HepG2 (cell line): ENCODE data around the gene RAB14. TPM values are rescaled to one million over a fixed set of nuclear protein-coding genes. Genes with fewer than 3 reads are reported as not detected.

Experiments
- AKAP8 ChIP-seq: sonication (generic); formaldehyde crosslinking; IDR thresholded peaks from 2 replicates; pipeline ENCODE4 v1.5.1; 2020; ENCODE audit warnings: mild to moderate bottlenecking, missing genetic modification reagents
- ELF3 ChIP-seq: IDR thresholded peaks from 2 replicates; pipeline ENCODE4 v1.6.1; 2016; ENCODE audit warnings: missing genetic modification reagents, missing compliant biosample characterization
- EP300 ChIP-seq, 3 experiments: sonication (generic) in 1 of 3; formaldehyde crosslinking in 1 of 3; IDR thresholded peaks; 2 replicates each; pipeline versions ENCODE4 v1.5.1 to v1.6.1; 2011 to 2020; ENCODE audit warnings: low read depth in 2 of 3, low read length in 2 of 3, borderline replicate concordance in 1 of 3, improper control_type of control experiment in 1 of 3, mild to moderate bottlenecking in 1 of 3, missing genetic modification reagents in 1 of 3, moderate library complexity in 1 of 3
- FOSL2 ChIP-seq: sonication (generic); formaldehyde crosslinking; IDR thresholded peaks from 2 replicates; pipeline ENCODE4 v1.4.0; 2020; ENCODE audit warnings: missing genetic modification reagents
- FOXA3 ChIP-seq: IDR thresholded peaks from 2 replicates; pipeline ENCODE4 v1.6.1; 2016; ENCODE audit warnings: missing genetic modification reagents, missing compliant biosample characterization
- GZF1 ChIP-seq: sonication (generic); formaldehyde crosslinking; IDR thresholded peaks from 2 replicates; pipeline ENCODE4 v1.5.1; 2020; ENCODE audit warnings: mild to moderate bottlenecking, missing genetic modification reagents
- HDAC2 ChIP-seq: sonication (generic); formaldehyde crosslinking; IDR thresholded peaks from 2 replicates; pipeline ENCODE4 v1.4.0; 2020; ENCODE audit warnings: missing genetic modification reagents
- MEIS1 ChIP-seq: sonication (generic); formaldehyde crosslinking; IDR thresholded peaks from 2 replicates; pipeline ENCODE4 v1.9.0; 2021; ENCODE audit warnings: mild to moderate bottlenecking, missing genetic modification reagents, moderate library complexity, borderline replicate concordance
- NFRKB ChIP-seq: fragments of 450-650 bp; IDR thresholded peaks from 2 replicates; pipeline ENCODE4 v1.6.1; 2017
- POGZ ChIP-seq: sonication (generic); formaldehyde crosslinking; IDR thresholded peaks from 2 replicates; pipeline ENCODE4 v1.4.0; 2020; ENCODE audit warnings: mild to moderate bottlenecking, missing genetic modification reagents
- RARA ChIP-seq: IDR thresholded peaks from 2 replicates; pipeline ENCODE4 v1.6.1; 2016; ENCODE audit warnings: missing genetic modification reagents, missing compliant biosample characterization
- RXRB ChIP-seq: IDR thresholded peaks from 2 replicates; pipeline ENCODE4 v1.6.1; 2016; ENCODE audit warnings: borderline replicate concordance, missing genetic modification reagents, missing compliant biosample characterization
- SMYD3 ChIP-seq: sonication (generic); formaldehyde crosslinking; IDR thresholded peaks from 2 replicates; pipeline ENCODE4 v1.8.1; 2023; ENCODE audit warnings: mild to moderate bottlenecking, missing genetic modification reagents
- SNAPC4 ChIP-seq: sonication (generic); formaldehyde crosslinking; IDR thresholded peaks from 2 replicates; pipeline ENCODE4 v1.4.0; 2020; ENCODE audit warnings: mild to moderate bottlenecking, missing genetic modification reagents
- TBX2 ChIP-seq: sonication (generic); formaldehyde crosslinking; IDR thresholded peaks from 2 replicates; pipeline ENCODE4 v1.5.0; 2020; ENCODE audit warnings: missing genetic modification reagents, mild to moderate bottlenecking, borderline replicate concordance
- ZFP36L1 ChIP-seq: sonication (generic); formaldehyde crosslinking; IDR thresholded peaks from 2 replicates; pipeline ENCODE4 v1.8.0; 2022; ENCODE audit warnings: mild to moderate bottlenecking, missing genetic modification reagents, moderate library complexity
- ZFY ChIP-seq: sonication (generic); formaldehyde crosslinking; IDR thresholded peaks from 2 replicates; pipeline ENCODE4 v1.4.0; 2020; ENCODE audit warnings: missing genetic modification reagents
- ZNF609 ChIP-seq: sonication (generic); formaldehyde crosslinking; IDR thresholded peaks from 2 replicates; pipeline ENCODE4 v1.4.0; 2020; ENCODE audit warnings: mild to moderate bottlenecking, missing genetic modification reagents, borderline replicate concordance
- polyA plus RNA-seq, 8 experiments: library from polyadenylated mRNA; depleted of rRNA in 3 of 8; stranded (reverse) in 7 of 8; unstranded in 1 of 8; fragments of >200 nt; fragmentation: Illumina TruSeq in 4 of 8; extraction: Trizol in 4 of 8; gene quantifications; 2 replicates each; pipeline versions ENCODE4 v1.2.1 to v1.2.3, GENCODE V29; 2011 to 2016; ENCODE audit warnings: low read depth in 4 of 8, missing spikeins in 1 of 8, mixed read lengths in 1 of 8; ENCODE audit not compliant: insufficient read depth in 1 of 8
- total RNA-seq, 5 experiments: library from RNA; depleted of rRNA; stranded (reverse); fragments of >200 nt; fragmentation: Illumina TruSeq; extraction: Trizol; gene quantifications; 2 replicates each; pipeline ENCODE4 v1.2.3, GENCODE V29; 2016; ENCODE audit warnings: low read depth in 1 of 5

Gene RAB14
- total and polyA plus RNA-seq, 2 of the 13 experiments (the other 11 are each of a cell fraction or from before 2014, with no cell fraction given) = 17.4 to 19.3 TPM

GRCh38 chr9:121183666-121184423, 17.8 kb downstream of the RAB14 start (continued):
- 0 out of 2 replicates have a peak, but pooled peaks have one; percentile 34 for TF ChIP-seq SNAPC4
- TF ChIP-seq ZFP36L1 (CRISPR knock-in tag) = 0 out of 2 replicates have a peak, but pooled peaks have one; percentile 5
- 0 out of 2 replicates have a peak, but pooled peaks have one; percentile 24 for TF ChIP-seq ZFY
- peak; percentile 32; the same call in 1 of the 2 replicates for TF ChIP-seq HDAC2
- peak; percentile 72 for TF ChIP-seq FOXA3 (CRISPR knock-in tag)
- TF ChIP-seq TBX2 (CRISPR knock-in tag) = peak; percentile 64
- peak; percentile 97 for TF ChIP-seq GZF1
- no peak for TF ChIP-seq SMYD3 (CRISPR knock-in tag)
- peak; percentile 68 for TF ChIP-seq ELF3 (CRISPR knock-in tag)
- peak; percentile 81 for TF ChIP-seq RARA (CRISPR knock-in tag)
- TF ChIP-seq MEIS1 = no peak; the same call in 1 of the 2 replicates
- no peak for TF ChIP-seq NFRKB
- peak; percentile 19; the same call in 1 of the 2 replicates for TF ChIP-seq POGZ (CRISPR knock-in tag)
- peak; percentile 38; the same call in 1 of the 2 replicates for TF ChIP-seq FOSL2 (CRISPR knock-in tag)
- peak in 1 of 2 experiments; percentile 57; a peak in 1 of 4 replicates for TF ChIP-seq EP300 (IDR thresholded peaks at IDR 0.05; ENCODE audit: low read depth in 2 of 2, low read length in 2 of 2)
- no peak for TF ChIP-seq EP300 (CRISPR knock-in tag; IDR thresholded peaks at IDR 0.05; ENCODE audit: borderline replicate concordance)
- TF ChIP-seq AKAP8 (CRISPR knock-in tag) = 0 out of 2 replicates have a peak, but pooled peaks have one; percentile 36
- peak; percentile 15; the same call in 1 of the 2 replicates for TF ChIP-seq ZNF609 (CRISPR knock-in tag)
- peak; percentile 71 for TF ChIP-seq RXRB (CRISPR knock-in tag)
